ENCODE measurements around the gene DUSP16.

- TF ChIP-seq CTCF (IDR thresholded peaks at IDR 0.05) (no peak), POLR2A (IDR thresholded peaks at IDR 0.05) (no peak)
Observed at GRCh38 chr12:12476857-12477531, 85.7 kb downstream of the DUSP16 start.

All from lower leg skin (tissue), 3 donors.